Stimulated activated CD8-positive, alpha-beta memory T cell treated with anti-CD3 and anti-CD28 coated beads, Interleukin-12 subunit alpha, Interleukin-12 subunit beta, amount 100 ng/mL, for 4 hours (primary cell): ENCODE measurements around the gene CYP3A7.
"Not testable (repeated sequence)": the region's sequence is repeated elsewhere in the genome, so short reads cannot be mapped to it uniquely, and the experiment has no call there.

Source experiments
- DNase-seq: peaks from one replicate; pipeline ENCODE4 v3.0.0-alpha.2; 2020; ENCODE audit warnings: low read depth

Gene CYP3A7

DNA sequence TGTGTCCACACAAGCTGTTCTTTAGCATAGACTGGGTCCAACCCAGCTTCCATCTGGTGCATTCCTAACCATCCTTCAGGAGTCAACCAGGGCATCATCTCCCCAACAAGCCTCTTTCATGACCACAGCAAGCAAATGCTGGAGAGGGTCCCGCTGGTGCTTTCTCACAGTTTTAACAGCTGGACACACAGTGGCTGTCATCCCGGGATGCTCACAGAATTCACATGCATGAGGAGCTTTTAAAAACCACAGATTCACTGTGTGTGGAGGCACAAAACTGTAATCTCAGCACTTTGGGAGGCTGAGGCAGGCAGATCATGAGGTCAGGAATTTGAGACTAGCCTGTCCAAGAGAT, 6.4 kb upstream of the CYP3A7 start:
- DNase-seq: no peak

- DNase-seq: no peak
Observed at GRCh38 chr7:99740573-99741440, 5.8 kb upstream of the CYP3A7 start.

DNA sequence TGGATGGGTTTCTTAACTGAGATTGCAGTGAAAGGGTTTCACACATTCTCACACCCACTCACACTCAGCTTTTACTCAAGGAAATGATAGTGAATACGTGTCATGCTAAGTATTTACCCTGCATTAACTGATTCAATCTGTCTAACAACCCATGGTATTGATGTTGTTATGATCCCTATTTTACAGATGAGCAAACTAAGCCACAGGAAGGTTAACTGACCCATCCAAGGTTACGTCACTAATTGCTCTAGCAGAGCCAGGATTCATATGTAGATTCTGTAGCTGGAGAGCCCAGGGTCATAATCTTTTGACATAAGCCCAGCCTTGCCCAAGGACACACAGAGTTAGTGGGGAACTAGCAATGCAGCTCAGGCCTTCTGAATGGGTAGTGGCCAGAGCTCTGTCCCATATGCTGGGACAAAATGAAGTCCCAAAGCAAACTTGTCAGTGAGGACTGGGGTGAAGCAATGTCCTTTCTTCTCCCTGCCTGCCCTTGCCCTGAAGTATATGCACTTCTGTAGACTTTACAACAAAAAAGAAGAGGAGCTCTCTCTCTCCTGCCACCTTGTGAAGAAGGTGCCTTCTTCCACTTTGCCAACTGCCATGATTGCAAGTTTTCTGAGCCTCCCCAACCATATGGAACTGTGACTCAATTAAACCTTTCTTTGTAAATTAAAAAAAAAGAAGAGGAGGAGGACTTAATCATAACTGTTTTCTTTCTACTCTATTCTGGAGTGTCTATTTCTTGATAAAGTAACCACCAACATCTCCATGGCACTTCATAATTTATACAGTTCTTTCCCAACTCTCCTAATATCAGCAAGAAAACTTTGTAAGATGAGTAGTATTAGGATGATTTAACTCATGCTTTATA, 4.9 kb upstream of the CYP3A7 start:
- DNase-seq: no peak

DNA sequence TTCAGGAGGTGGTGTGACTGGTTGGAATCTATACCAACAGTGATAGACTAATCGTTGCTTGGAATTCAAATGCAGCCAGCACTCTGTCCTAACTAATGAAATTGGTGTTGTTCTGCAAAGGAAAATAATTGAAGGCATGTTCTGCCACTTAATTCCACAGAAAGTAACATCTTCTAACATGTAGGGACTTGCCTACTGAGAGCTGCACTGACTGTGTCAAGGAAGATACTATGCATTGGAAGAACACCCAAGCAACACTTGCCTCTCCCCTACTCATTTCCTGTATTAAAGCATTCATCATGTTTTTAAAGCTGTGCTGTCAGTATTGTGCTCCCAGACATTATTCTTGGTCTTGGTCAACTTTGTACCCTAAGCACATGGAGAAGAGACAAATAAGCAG, 2.7 kb upstream of the CYP3A7 start:
- DNase-seq: no peak

DNA sequence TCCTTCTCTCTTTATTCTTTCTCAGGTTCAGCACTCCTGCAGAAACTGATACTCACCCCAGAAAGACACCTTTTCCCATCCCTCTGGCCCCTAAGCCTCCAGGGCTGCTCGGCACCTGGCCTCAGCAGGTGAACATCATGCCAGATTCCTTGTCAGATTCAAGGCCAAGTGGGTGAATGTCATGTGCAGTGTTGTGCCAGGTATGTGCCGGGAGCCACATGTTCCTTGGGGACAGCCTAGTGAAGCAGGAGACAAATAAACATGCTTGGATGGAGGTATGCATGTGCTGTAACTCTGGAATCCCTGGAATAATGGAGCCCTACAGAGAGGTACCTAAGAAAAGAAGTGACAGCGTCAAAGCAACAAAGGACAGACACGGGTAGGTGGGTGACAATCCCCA, 1.7 kb upstream of the CYP3A7 start:
- DNase-seq: not testable (repeated sequence)

- DNase-seq: no peak
Observed at GRCh38 chr7:99733448-99733847, 1.5 kb downstream of the CYP3A7 start.

DNA sequence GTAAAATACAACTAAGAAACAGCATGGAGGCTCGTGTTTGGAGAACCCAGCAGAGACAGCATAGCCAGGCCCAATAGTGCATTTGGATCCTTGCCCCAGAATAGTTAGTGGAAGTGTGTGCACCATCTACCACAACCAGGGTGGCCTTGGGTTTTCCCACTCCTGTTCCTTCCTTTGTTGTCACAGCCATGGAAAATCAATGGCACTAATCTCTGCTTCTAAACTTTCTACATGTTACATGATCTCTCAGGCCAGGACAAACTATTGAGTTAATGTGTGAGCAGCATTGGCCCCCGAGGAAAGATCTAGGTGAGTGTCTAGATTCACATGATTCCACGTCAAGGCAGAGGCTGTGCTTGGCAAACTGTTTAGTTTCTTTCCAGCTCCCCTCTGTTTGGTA, 2.0 kb downstream of the CYP3A7 start:
- DNase-seq: no peak

DNA sequence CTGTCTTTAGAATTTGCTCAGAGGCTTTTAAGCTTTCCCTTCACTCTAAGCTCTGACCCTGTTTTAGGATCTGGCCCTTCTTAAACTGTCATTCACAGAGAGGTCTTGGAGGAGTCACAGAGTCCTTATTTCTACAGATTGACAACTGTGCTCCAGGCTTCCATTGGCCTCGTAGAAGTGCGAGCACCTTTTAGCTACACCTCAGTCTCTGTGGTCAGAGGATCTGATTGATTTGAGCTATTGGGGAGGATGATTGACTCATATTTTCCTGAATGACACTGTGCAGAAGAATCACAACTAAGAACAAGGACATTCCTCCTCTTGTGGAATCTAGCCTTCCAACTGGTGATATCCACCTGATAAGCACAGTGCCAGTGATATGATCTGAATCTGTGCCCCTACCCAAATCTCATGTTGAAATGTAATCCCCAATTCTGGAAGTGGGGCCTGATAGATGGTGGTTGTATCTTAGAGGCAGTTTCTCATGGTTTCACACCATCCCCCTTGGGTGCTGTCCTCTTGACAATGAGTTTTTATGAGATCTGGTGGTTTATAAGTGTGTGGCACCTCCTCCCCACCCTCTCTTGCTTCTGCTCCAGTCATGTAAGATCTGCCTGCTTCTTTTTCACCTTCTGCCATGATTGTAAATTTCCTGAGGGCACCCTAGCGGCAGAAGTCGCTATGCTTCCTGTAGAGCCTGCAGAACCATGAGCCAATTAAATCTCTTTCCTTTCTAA, 3.2 kb downstream of the CYP3A7 start:
- no peak for DNase-seq

GRCh38 chr7:99730992-99731391, 4.0 kb downstream of the CYP3A7 start:
- no peak for DNase-seq

GRCh38 chr7:99730238-99730810, 4.7 kb downstream of the CYP3A7 start:
- DNase-seq: no peak

GRCh38 chr7:99729486-99730237, 5.3 kb downstream of the CYP3A7 start:
- DNase-seq: no peak

DNA sequence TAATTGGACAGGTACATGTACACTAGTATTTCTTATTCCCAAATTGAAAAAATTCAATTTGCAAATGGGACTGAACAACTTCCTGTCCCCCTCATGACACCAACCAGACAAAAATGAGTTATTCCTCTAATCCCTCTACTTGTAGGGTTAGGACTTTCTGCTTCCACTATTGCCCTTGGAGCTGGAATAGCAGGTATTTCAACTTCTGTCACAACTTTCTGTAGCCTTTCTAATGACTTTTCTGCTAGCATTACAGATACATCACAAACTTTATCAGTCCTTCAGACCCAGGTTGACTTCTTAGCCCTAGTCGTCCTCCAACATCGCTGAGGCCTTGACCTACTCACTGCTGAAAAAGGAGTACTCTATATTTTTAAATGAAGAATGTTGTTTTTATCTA, 6.4 kb downstream of the CYP3A7 start:
- DNase-seq: no peak

- DNase-seq: not testable (repeated sequence)
Observed at GRCh38 chr7:99723201-99723600, 11.8 kb downstream of the CYP3A7 start.

- no peak for DNase-seq
Observed at GRCh38 chr7:99720800-99721595, 14.0 kb downstream of the CYP3A7 start.

- no peak for DNase-seq
Observed at GRCh38 chr7:99719996-99720769, 14.8 kb downstream of the CYP3A7 start.

DNA sequence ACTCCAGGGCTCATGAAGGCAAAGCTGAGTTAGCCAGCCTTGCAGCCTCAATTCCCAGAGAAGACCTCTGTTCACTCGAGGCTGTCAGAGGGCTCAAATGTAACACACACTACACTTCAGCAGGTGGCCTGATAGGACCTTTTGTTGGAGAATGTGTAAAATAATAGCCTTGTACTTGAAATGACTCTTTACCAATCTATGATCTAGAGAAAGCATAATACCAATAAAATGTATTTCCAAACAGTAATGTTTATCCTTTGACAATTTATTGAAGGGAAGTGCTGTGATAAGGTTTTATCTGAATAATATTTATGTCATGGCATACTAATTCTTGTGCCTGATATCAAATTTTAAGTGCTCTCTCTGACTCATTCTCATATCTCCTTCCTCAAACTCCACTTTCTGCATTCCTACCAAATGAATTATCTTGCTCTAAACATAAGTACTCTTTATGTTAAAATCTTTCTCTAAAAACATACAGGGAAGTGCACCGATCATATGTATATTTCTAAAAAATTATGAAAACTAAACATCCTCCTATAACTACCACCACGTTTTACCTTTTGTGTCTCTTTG, 20.9 kb downstream of the CYP3A7 start:
- DNase-seq: no peak

DNA sequence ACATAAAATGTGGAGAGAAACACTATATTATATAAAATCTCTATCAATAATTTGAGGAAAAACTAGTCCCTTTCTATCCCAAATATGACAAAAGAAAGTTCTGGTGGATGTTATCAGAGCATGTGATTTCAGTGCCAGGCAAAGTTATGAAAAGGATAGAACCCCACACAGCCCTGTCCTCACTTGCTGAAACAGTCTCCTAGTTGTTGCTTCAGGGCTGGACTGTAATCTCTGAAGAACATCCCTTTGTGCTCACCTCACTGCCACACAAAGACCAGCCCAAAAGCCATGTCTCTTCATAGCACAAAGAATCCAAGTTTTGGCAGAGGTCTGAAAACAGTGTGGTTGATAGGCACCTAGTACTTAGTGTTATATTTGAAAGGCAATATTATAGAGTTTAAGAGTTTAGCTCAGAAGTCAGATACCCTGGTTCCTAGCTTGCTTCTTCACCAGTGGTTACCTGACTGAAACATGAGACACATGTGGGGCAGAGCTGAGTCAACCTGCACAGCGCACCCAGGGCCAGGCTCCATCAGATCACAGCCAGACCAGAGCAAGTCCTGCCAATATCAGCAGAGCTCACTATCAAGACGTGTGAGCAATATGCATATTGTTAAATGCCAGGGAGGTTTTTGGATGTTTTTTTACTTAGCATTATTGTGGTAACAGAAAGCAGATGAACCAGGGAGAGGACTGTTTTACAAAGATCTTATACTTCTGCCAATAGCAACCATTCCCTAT, 25.0 kb downstream of the CYP3A7 start:
- no peak for DNase-seq

DNA sequence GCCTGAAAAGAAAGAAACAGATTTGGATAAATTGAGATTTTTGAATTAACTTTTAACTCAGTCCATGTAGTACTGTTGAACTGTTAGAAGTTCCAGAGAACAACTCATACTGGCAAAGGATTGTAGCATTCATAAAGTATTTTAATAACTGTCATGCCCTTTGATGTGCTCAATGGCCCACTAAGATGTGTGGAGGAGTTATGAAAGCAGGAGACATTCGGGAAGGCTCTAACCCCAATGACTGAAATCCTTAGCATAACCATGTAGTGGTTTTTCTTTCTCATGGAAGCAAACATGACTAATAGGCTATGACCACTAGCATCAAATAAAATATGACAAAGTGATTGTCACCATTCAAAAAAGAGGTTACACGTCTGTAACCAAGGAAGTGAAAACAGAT, 25.7 kb downstream of the CYP3A7 start:
- no peak for DNase-seq

DNA sequence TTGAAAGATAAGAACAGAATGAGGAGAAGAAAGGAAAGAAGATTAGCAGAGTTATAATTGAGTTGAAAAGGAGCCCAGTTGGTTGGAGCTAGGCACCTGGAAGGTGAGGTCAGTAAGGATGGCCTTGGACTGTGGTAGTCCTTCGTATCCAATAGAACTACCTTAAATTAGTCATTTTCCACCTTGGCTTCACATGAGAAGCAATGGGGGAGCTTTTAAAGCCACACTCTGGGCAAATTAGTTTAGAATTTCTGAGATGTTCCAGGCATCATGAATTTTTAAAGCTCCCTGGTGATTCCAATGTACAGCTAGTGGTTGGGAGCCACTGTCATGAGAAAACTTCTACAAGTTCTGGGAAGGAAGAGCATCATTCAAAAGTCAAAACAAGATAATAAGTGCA, 27.9 kb downstream of the CYP3A7 start:
- no peak for DNase-seq
